GM06990 (cell line): ENCODE data around the gene DHRS13.

Source experiments
- DNase-seq: peaks from one replicate; pipeline ENCODE4 v3.0.0-alpha.2; 2011; ENCODE audit not compliant: insufficient read length; ENCODE audit errors: extremely low read depth
- H3K27me3 ChIP-seq: replicated peaks from 2 replicates; pipeline ENCODE4 v1.6.0; 2011; ENCODE audit warnings: low read length; ENCODE audit not compliant: control insufficient read depth, insufficient read depth
- H3K36me3 ChIP-seq: 2 replicates; pipeline ENCODE4 v1.5.1; 2011; ENCODE audit warnings: low read length; ENCODE audit not compliant: control insufficient read depth, insufficient read depth
- H3K4me3 ChIP-seq: replicated peaks from 2 replicates; pipeline ENCODE4 v1.5.1; 2011; ENCODE audit warnings: low read depth, mild to moderate bottlenecking, control low read depth, low read length
- CTCF ChIP-seq: IDR thresholded peaks from 2 replicates; pipeline ENCODE4 v1.5.1; 2011; ENCODE audit warnings: low read length, control low read depth, mild to moderate bottlenecking, inconsistent platforms; ENCODE audit not compliant: insufficient read depth, poor library complexity, severe bottlenecking

The DHRS13 gene

GRCh38 chr17:28911411-28912045, 8.6 kb upstream of the DHRS13 start:
- DNase-seq, result no peak
- peaks cover 59% of the 10 kb centered on the region for H3K36me3 ChIP-seq
- no peak overlapping the region for H3K4me3 ChIP-seq
- TF ChIP-seq CTCF, result no peak
- no peaks in the 10 kb centered on the region for H3K27me3 ChIP-seq

- H3K36me3 ChIP-seq, result peaks cover 64% of the 10 kb centered on the region
- TF ChIP-seq CTCF, result no peak
- DNase-seq, result no peak
- H3K4me3 ChIP-seq, result no peak overlapping the region
- H3K27me3 ChIP-seq, result no peaks in the 10 kb centered on the region
Observed at GRCh38 chr17:28910534-28910933, 7.7 kb upstream of the DHRS13 start.

GRCh38 chr17:28908640-28909167, 5.8 kb upstream of the DHRS13 start:
- no peak for DNase-seq
- H3K4me3 ChIP-seq, result no peak overlapping the region
- peaks cover 52% of the 10 kb centered on the region for H3K36me3 ChIP-seq
- no peak for TF ChIP-seq CTCF
- H3K27me3 ChIP-seq, result no peaks in the 10 kb centered on the region

GRCh38 chr17:28907709-28908475, 5.0 kb upstream of the DHRS13 start:
- TF ChIP-seq CTCF, result no peak
- H3K4me3 ChIP-seq, result no peak overlapping the region
- DNase-seq, result no peak
- no peaks in the 10 kb centered on the region for H3K27me3 ChIP-seq
- H3K36me3 ChIP-seq, result peaks cover 45% of the 10 kb centered on the region

GRCh38 chr17:28906706-28907438, 4.0 kb upstream of the DHRS13 start:
- Histone ChIP-seq H3K4me3 (no peak overlapping the region), H3K27me3 (no peaks in the 10 kb centered on the region), H3K36me3 (peaks cover 36% of the 10 kb centered on the region)
- DNase-seq, result no peak
- no peak for TF ChIP-seq CTCF
